Measurements from ENCODE around the gene HS1BP3.

The HS1BP3 gene

GRCh38 chr2:20619624-20620024 is 31.3 kb downstream of the HS1BP3 start:
- H3K4me3 ChIP-seq (ENCODE audit: low read depth, low read length): no peak overlapping the region

DNA sequence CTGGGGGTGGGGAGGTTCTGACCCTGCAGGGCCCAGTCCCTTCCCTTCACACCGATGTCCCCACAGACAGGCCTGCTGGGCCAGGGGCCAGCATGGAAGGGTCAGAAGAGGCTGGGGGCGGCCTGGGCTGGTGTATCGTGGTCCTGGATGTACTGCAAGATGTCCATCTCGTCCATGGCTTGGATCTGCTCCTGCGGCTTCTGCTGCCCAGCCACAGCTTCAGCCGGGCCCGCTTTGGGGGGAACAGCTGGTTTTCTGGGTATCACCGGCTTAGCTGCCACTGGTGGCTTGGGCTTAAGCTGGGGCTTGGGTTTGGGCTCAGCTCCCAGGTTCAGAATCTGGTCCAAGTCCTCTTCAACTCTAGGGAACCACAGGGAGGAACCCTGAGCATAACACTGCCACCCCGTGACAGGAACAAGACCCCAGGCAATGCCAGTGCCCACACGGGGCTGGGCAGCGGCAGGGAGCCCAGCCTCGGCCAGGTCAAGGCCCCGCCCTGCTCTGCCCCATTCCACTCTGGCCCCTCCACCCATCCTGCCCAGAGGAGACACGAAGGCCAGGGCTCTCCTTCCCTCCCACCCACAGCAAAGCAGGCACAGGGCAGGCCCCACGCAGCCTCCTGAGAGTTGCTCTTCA is 31.9 kb downstream of the HS1BP3 start:
- H3K4me3 ChIP-seq (ENCODE audit: low read depth, low read length): no peak overlapping the region

GRCh38 chr2:20618468-20618885 is 32.4 kb downstream of the HS1BP3 start:
- no peak overlapping the region for H3K4me3 ChIP-seq (ENCODE audit: low read depth, low read length)

GRCh38 chr2:20617892-20618467 is 32.9 kb downstream of the HS1BP3 start:
- no peak overlapping the region for H3K4me3 ChIP-seq (ENCODE audit: low read depth, low read length)

DNA sequence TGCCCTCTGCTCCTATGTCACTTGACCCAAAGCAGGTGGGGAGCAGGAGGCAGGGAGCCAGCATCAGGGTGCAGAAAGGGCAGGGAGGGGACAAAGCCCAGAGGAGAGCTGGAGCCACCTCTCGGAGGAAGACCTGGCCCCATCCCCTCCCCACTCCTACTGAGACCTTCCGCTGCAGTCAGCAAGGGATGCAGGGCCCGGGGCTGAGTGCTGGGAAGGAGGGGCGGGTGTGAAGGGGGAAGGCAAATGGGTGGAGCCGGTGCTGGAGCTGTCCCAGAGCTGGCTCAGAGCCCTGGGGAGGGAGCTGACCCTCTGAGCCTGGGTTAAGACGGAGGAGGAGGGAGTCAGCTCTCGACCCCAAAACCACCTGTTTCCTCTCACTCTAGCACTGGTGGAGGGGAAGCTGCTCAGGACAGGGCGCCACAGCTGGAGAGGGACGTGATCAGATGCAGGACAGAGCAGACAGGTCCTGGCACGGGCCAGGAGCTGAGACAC is 33.8 kb downstream of the HS1BP3 start:
- no peak overlapping the region for H3K4me3 ChIP-seq (ENCODE audit: low read depth, low read length)

DNA sequence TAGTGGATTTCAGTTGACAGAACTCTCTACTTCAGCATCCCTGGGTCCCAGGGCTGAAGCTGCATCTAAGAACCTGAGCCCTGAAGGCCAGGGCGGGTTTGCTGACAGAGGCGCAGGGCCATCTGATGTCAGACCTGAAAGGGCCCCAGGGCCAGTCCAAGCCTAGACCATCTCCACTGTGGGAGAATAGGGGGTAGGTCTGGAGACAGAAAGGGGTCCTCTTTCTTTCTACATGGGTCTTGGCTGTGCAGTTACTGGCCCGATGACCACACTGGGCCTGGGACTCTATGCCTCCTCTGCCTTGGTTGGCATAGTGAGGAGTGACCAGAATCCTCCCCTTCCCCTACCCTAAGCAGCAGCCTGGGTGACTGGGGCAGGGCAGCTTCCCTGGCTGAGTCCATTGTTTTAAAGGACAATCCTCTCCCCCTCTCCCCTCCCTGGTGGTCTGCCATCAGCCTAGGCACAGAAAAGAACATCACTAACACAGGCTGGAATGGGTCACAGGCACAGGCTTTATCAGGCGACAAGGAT is 34.5 kb downstream of the HS1BP3 start:
- no peak overlapping the region for H3K4me3 ChIP-seq (ENCODE audit: low read depth, low read length)

DNA sequence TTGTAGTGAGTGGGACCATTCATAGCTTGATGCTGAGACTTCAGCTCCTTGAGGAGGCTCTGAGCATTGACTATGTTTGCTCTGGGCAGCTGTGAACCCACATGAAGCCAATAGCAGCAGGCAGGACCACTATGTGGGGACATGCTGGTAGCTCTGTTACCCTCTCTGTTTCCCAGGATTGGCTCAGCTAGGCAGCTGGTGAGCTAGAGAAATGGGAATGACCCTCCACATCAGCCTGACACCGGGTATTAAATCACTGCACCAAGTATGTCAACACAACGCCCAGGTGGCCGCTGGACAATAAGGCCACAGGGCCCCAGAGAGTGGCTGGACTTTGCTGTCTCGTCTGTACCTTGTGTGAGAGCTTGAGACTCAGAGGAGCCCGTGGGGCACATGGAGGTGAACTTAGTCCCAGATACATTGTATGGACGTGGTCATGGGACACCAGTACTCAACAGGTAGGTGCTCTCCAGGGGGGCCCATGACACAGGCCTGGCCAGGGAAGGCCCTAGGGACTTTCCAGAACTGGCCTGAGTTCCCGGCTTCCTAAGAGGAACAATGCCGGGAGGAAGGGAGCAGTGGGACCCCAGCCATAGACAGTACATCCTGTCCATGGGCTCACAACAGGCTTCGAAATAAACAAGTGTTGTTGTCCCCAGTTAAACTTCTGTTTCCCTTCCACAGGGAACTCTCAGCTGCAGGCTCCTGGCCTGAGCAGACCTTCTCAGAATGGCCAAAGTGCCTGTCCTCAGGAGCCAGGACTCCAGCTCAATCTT is 35.2 kb downstream of the HS1BP3 start:
- no peak overlapping the region for H3K4me3 ChIP-seq (ENCODE audit: low read depth, low read length)

DNA sequence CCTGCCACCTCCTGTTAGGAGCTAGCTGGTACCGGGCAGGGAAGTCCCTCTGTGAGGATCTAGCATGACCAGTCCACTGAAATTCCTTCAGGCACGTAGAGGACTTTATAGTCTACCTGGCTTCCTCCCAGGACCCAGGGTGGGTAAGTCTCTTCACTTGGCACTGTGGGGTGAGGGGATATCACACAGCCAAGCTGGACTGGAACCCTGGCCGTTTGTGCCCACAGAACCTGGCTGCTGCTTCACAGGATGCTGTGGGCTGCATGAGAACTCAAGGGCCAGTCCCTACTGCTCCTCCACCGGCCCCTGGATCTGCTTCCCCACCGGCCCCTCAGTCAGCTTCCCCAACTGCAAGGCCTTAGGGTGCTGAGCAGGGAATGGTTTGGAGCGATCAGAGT is 35.8 kb downstream of the HS1BP3 start:
- H3K4me3 ChIP-seq (ENCODE audit: low read depth, low read length): no peak overlapping the region

GRCh38 chr2:20614201-20615067 is 36.5 kb downstream of the HS1BP3 start:
- H3K4me3 ChIP-seq (ENCODE audit: low read depth, low read length): no peak overlapping the region

GRCh38 chr2:20612925-20613916 is 37.7 kb downstream of the HS1BP3 start:
- H3K4me3 ChIP-seq (ENCODE audit: low read depth, low read length): no peak overlapping the region

DNA sequence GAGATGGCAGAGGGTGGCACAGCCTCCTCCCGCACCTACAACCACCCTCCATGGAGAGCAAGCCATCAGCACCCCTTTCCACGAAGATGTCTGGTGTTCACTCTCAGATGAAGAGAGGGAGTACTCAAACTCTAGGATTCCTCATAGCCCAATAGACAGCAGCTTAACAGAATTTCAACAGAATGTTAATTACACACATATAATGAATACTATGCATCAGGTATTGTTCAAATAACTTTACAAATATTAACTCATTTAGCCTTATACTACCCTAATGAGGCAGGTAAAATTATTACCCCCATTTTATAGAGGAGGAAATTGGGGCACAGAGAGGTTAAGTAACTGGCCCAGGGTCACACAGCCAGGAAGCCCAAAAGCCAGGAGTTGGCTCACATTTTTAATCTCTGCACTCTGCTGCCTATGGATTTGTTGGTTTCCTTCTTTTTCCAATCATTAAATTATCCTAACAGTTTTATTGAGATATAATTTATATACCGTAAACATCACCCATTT is 39.0 kb downstream of the HS1BP3 start:
- H3K4me3 ChIP-seq (ENCODE audit: low read depth, low read length): no peak overlapping the region

DNA sequence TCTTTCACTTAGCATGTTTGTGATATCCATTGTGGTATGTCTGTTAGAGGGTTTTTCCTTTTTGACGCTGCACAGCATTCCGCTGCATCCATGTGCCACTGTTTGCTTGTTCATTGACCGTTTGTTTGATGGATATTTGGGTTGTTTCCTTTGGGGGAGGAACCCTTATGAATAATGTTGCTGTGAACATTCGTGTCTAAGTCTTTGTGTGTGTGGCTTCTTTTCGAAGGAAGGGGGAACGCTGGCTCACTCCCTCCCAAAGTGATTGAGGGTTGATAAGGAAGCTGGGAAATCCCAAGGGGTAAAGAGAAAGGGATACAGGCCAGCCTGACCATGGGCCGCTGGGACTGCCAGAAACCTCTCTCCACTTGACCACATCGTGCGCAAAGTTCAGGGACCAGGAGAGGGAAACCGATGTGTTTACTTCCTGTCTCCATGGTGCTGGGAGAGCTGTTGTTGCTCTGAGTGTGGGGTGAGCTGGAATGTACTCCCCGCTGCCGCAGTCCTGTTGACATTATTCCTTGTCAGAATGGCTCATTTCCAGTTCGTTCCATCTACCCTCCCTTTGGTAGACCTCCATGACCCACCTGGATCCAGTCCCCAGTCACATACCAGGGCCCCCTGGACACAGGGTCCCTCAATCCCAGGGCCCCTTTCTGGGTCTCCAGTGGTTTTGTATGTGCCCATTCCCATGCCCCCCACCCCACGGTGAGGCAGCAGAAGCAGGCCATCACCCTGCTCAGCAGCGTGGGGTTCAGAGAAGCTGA is 39.6 kb downstream of the HS1BP3 start:
- no peak overlapping the region for H3K4me3 ChIP-seq (ENCODE audit: low read depth, low read length)

DNA sequence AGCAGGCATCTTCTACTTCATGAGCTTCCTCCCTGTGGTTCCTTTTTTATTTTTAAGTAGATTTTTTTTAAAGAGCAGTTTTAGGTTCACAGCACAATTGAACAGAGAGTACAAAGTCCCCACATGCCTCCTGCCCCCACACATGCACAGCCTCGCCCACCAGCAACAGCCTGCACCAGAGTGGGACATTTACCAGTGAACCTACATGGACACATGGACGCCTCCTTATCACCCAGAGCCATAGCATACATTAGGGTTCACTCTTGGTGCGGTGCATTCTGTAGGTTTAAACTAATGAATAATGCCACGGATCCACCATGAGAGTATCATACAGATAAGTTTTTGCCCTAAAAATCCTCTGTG is 40.9 kb downstream of the HS1BP3 start:
- no peak overlapping the region for H3K4me3 ChIP-seq (ENCODE audit: low read depth, low read length)

DNA sequence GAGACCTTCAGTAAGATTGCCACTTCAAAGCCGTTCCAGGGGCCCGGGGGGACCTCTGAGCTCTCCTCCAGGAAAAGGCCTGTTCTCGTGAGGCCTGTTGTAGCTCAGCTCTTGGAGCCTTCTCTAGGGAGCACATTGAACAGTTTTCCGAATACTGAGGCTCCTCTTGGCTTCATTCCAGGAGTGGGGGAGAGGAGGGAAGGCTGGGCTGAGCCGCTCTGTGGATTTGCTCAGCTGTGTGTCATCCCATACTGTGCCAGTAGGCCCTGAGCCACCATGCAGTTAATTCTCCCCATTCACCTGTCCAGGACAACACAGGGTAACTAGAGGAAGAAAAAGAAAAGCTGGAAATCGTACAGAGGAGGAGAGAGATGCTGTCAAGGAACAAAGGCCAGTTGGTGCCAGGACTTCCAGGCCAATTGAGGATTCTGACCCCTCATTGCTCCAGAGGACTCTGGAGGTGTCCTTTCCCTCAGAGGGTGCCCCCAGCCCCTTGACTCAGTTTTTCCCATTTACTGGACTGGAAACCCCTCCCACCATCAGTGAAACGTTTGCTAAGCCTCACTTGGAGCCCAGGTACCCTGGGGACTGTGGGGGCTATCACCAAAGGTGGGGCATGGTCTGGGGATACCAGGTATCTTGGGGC is 41.4 kb downstream of the HS1BP3 start:
- no peak overlapping the region for H3K4me3 ChIP-seq (ENCODE audit: low read depth, low read length)

GRCh38 chr2:20608666-20609348 is 42.1 kb downstream of the HS1BP3 start:
- H3K4me3 ChIP-seq (ENCODE audit: low read depth, low read length): no peak overlapping the region

- no peak overlapping the region for H3K4me3 ChIP-seq (ENCODE audit: low read depth, low read length)
Measured at GRCh38 chr2:20607446-20607845, 43.5 kb downstream of the HS1BP3 start.

DNA sequence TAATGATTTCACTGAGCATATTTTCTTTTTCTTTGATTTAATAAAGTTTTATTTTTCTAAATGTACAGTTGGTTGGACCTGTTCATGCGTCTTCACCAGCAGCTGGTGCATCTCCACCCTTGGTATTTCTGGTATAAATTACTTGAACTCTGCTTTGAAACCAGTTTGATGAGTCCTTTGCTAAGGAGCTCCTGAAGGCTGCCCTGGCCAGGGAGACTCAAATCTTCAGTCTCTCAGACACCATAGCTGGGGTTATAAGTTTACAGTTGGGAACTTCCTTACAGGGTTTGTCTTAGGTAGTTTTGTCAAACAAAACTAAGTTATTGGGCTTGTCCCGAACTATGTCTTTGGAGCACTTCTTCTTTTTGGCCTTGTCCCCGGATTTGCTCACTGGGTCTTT is 44.7 kb downstream of the HS1BP3 start:
- H3K4me3 ChIP-seq (ENCODE audit: low read depth, low read length): no peak overlapping the region

GRCh38 chr2:20604951-20605381 is 45.9 kb downstream of the HS1BP3 start:
- H3K4me3 ChIP-seq (ENCODE audit: low read depth, low read length): no peak overlapping the region

Data from iPS-11a (cell line).